Fibroblast of the aortic adventitia (primary cell): ENCODE measurements around the gene NXPH4. TPM values are rescaled to one million over a fixed set of nuclear protein-coding genes. Genes with fewer than 3 reads are reported as not detected.

Experiments used
- DNase-seq: peaks from one replicate; pipeline ENCODE4 v3.0.0-alpha.2; 2010; ENCODE audit warnings: low read depth
- H3K4me3 ChIP-seq: 2 replicates; pipeline ENCODE4 v1.5.1; 2011; ENCODE audit warnings: low read depth, mild to moderate bottlenecking, control low read depth, low read length, moderate library complexity
- CTCF ChIP-seq: IDR thresholded peaks from 2 replicates; pipeline ENCODE4 v1.5.1; 2011; ENCODE audit warnings: mild to moderate bottlenecking, low read length, control low read depth, inconsistent platforms; ENCODE audit not compliant: insufficient read depth
- total RNA-seq: library from RNA; depleted of rRNA; stranded (reverse); fragments of >200 nt; gene quantifications from 2 replicates; pipeline ENCODE4 v1.2.3, GENCODE V29; 2012; ENCODE audit warnings: low replicate concordance

The NXPH4 gene
- total RNA-seq, 1 donor: 1.9 TPM

GRCh38 chr12:57177354-57177753 lies 39.2 kb upstream of the NXPH4 start:
- no peak for TF ChIP-seq CTCF
- no peak for DNase-seq
- no peak overlapping the region for H3K4me3 ChIP-seq

GRCh38 chr12:57178213-57178612 lies 38.4 kb upstream of the NXPH4 start:
- no peak for TF ChIP-seq CTCF
- H3K4me3 ChIP-seq: no peak overlapping the region
- no peak for DNase-seq

- DNase-seq: no peak
- no peak overlapping the region for H3K4me3 ChIP-seq
- TF ChIP-seq CTCF: no peak
These were observed 37.1 kb upstream of the NXPH4 start for GRCh38 chr12:57179331-57180086.

- no peak for DNase-seq
- no peak overlapping the region for H3K4me3 ChIP-seq
- TF ChIP-seq CTCF: no peak
These were observed 36.1 kb upstream of the NXPH4 start for GRCh38 chr12:57180321-57180989.

- no peak for DNase-seq
- H3K4me3 ChIP-seq: no peak overlapping the region
- TF ChIP-seq CTCF: no peak
These were observed 35.5 kb upstream of the NXPH4 start for GRCh38 chr12:57181072-57181471.

- no peak for TF ChIP-seq CTCF
These were observed 34.9 kb upstream of the NXPH4 start for GRCh38 chr12:57181561-57182155.

More at GRCh38 chr12:57181561-57182155, 34.9 kb upstream of the NXPH4 start:
- H3K4me3 ChIP-seq: no peak overlapping the region
- DNase-seq: peak; percentile 72
